ENCODE results near the gene PDE9A. TPM values are rescaled to one million over a fixed set of nuclear protein-coding genes. Genes with fewer than 3 reads are reported as not detected.

PDE9A gene
- total RNA-seq, 4 donors from 2014 or later, result 2.4 to 9.0 (median 3.7) TPM

GRCh38 chr21:42618707-42619102 lies 34.7 kb upstream of the PDE9A start:
- TF ChIP-seq, protein P1, sequence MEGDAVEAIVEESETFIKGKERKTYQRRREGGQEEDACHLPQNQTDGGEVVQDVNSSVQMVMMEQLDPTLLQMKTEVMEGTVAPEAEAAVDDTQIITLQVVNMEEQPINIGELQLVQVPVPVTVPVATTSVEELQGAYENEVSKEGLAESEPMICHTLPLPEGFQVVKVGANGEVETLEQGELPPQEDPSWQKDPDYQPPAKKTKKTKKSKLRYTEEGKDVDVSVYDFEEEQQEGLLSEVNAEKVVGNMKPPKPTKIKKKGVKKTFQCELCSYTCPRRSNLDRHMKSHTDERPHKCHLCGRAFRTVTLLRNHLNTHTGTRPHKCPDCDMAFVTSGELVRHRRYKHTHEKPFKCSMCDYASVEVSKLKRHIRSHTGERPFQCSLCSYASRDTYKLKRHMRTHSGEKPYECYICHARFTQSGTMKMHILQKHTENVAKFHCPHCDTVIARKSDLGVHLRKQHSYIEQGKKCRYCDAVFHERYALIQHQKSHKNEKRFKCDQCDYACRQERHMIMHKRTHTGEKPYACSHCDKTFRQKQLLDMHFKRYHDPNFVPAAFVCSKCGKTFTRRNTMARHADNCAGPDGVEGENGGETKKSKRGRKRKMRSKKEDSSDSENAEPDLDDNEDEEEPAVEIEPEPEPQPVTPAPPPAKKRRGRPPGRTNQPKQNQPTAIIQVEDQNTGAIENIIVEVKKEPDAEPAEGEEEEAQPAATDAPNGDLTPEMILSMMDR (IDR thresholded peaks at IDR 0.05; ENCODE audit: low read depth), result no peak

DNA sequence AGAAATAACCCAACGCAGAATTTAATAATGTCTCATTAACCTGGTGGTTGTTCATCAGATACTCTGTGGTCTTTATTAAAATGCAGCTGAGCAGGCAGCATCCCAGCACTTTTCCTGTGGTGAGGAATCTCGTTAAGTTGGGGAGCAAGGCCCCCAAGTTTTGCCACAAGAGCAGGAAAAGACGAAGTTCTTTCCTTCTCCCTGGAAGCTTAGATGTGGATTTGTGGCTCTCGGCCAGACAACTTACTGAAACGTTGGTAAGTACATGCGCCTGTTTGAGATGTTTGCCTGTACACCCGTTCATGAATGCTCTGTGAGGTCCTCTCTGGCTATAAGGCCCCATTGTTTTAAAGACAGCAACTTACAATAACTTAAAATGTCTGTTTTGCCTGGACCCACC lies 34.3 kb upstream of the PDE9A start:
- TF ChIP-seq, protein P1 (IDR thresholded peaks at IDR 0.05; ENCODE audit: low read depth), result no peak

DNA sequence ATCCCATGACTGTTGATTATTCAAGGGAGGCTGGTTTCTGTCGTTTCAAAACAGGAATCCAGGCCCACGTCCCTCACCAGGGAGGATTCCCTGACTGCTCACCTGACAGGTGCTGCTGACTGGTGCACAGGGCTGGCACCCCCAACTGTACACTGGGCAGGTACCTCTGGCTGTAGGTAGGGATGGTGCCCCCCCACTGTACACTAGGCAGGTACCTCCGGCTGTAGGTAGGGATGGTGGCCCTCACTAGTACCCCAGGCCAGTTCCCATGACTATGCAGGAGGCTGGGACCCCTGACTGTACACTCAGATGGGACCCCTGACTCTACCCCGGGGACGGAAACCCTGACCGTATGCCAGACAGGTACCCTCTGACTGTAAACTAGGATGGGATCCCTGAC lies 33.6 kb upstream of the PDE9A start:
- TF ChIP-seq, protein P1 (IDR thresholded peaks at IDR 0.05; ENCODE audit: low read depth), result no peak

DNA sequence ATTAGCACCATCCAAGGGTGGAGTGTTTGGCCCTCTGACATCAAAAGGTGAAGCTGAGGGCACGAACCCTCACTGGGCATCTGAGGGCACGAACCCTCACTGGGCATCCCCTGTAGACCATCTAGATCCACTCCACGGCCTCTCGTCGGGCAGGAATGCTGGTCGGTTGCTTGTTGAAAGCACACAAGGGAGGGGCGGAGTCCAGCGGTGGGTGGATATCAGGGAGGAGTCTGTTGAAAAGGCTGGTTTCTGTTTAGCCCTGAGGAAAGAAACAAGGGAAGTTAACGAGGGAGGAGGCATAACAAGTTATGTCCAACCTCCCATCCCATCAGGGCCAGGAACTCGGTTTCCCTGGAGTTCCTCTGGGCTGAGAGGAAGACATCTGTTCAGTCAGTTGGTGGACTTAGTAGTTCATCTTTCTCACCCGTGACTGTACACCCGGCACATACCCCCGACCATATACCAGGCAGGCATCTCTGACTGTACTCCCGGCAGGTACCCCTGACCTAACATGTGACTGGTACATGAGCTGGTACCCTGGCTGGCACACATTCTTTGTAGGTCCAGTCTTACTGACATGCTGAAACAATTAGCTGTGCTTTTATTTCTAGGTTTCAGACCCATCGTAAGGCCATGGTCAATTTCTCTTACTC lies 32.1 kb upstream of the PDE9A start:
- TF ChIP-seq, protein P1 (IDR thresholded peaks at IDR 0.05; ENCODE audit: low read depth), result no peak

DNA sequence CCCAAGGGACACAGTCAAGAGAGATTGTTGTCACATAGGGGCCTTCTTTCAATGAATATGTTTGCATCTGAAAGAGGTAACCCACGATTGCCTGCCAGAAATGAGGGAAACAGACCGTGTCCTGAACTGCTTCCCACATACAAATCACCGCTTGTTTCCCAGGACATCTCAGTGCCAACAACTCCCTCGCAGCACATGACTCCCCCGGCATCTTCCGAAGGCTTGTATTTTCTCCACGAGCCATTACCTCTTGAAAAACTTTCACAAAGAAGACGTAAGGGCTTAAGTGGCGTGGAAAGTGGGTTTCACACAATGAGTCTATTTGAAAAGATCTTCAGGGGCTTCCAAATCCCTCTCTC lies 31.6 kb upstream of the PDE9A start:
- TF ChIP-seq, protein P1 (IDR thresholded peaks at IDR 0.05; ENCODE audit: low read depth), result no peak

- TF ChIP-seq, protein P1 (IDR thresholded peaks at IDR 0.05; ENCODE audit: low read depth), result no peak
Observed at GRCh38 chr21:42622284-42622683, 31.1 kb upstream of the PDE9A start.

DNA sequence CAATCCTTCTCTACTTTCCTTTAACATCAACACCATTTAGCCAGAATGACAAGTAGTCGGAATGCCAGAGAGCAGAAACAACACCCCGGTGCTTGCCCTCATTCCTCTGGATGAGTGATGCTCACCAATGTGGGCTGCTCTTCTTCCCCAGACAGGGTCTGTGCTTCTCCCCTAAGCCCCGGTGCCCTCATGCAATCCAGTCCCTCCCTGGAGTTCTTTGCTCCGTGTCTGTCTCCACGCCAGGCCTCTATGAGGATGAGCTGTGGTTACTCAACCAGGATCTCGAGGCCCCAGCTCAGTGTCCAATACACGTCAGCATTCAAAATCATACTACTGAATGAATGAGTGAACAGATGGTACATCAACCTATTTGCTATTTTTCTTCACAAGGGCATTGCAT lies 29.7 kb upstream of the PDE9A start:
- TF ChIP-seq, protein P1 (IDR thresholded peaks at IDR 0.05; ENCODE audit: low read depth), result no peak
